Subcutaneous abdominal adipose tissue (tissue), 5 donors: ENCODE measurements around the gene AKR1D1.
"Not testable (repeated sequence)": the region's sequence is repeated elsewhere in the genome, so short reads cannot be mapped to it uniquely, and the experiment has no call there.

Experiments used
- H3K27ac ChIP-seq: one replicate; pipeline ENCODE4 v1.7.0; 2013; ENCODE audit warnings: low read depth, mild to moderate bottlenecking, inconsistent platforms, low read length, moderate library complexity
- H3K27me3 ChIP-seq, 5 donors: one replicate each; pipeline ENCODE4 v1.7.0; 2013; ENCODE audit warnings: low read length in 5 of 5, inconsistent platforms in 1 of 5; ENCODE audit not compliant: control insufficient read depth in 5 of 5, insufficient read depth in 4 of 5
- H3K36me3 ChIP-seq, 5 donors: one replicate each; pipeline ENCODE4 v1.7.0; 2013; ENCODE audit warnings: low read length in 5 of 5; ENCODE audit not compliant: control insufficient read depth in 5 of 5, insufficient read depth in 5 of 5
- H3K4me1 ChIP-seq, 5 donors: one replicate each; pipeline ENCODE4 v1.7.0; 2013; ENCODE audit warnings: low read length in 5 of 5, mild to moderate bottlenecking in 3 of 5, moderate library complexity in 1 of 5; ENCODE audit not compliant: control insufficient read depth in 5 of 5, insufficient read depth in 5 of 5
- H3K4me3 ChIP-seq, 5 donors: one replicate each; pipeline ENCODE4 v1.7.0; 2013; ENCODE audit warnings: low read length in 5 of 5, low read depth in 1 of 5
- H3K9ac ChIP-seq, 5 donors: one replicate each; pipeline ENCODE4 v1.7.0; 2013; ENCODE audit warnings: low read length in 5 of 5, mild to moderate bottlenecking in 4 of 5, moderate library complexity in 3 of 5
- H3K9me3 ChIP-seq, 5 donors: one replicate each; pipeline ENCODE4 v1.7.0; 2013; ENCODE audit warnings: low read length in 5 of 5; ENCODE audit not compliant: control insufficient read depth in 5 of 5
- donor health status: healthy.
- donor health status: healthy.
- donor health status: healthy.
- donor health status: healthy.
- donor health status: healthy.

AKR1D1 gene

GRCh38 chr7:138044897-138045296 lies 31.4 kb upstream of the AKR1D1 start:
- Histone ChIP-seq H3K9me3 (no peaks in the 10 kb centered on the region), H3K27ac (no peak overlapping the region), H3K4me1 (no peaks in the 10 kb centered on the region), H3K4me3 (no peak overlapping the region), H3K36me3 (no peaks in the 10 kb centered on the region), H3K27me3 (no peaks in the 10 kb centered on the region), H3K9ac (no peak overlapping the region)

GRCh38 chr7:138047907-138048306 lies 28.4 kb upstream of the AKR1D1 start:
- no peaks in the 10 kb centered on the region for H3K4me1 ChIP-seq
- no peaks in the 10 kb centered on the region for H3K36me3 ChIP-seq
- H3K27me3 ChIP-seq: no peaks in the 10 kb centered on the region
- H3K4me3 ChIP-seq: no peak overlapping the region
- H3K9me3 ChIP-seq: no peaks in the 10 kb centered on the region
- no peak overlapping the region for H3K9ac ChIP-seq
- H3K27ac ChIP-seq: no peak overlapping the region

- no peaks in the 10 kb centered on the region for H3K27me3 ChIP-seq
- H3K36me3 ChIP-seq: no peaks in the 10 kb centered on the region
- no peak overlapping the region for H3K4me3 ChIP-seq
- H3K9ac ChIP-seq: no peak overlapping the region
- no peaks in the 10 kb centered on the region for H3K4me1 ChIP-seq
- no peak overlapping the region for H3K27ac ChIP-seq
- no peaks in the 10 kb centered on the region for H3K9me3 ChIP-seq
Observed at GRCh38 chr7:138049505-138050116, 26.6 kb upstream of the AKR1D1 start.

- H3K4me3 ChIP-seq, H3K9me3 ChIP-seq, H3K9ac ChIP-seq, H3K4me1 ChIP-seq, H3K27me3 ChIP-seq, H3K27ac ChIP-seq, H3K36me3 ChIP-seq: not testable (repeated sequence)
Observed at GRCh38 chr7:138051712-138052247, 24.5 kb upstream of the AKR1D1 start.

GRCh38 chr7:138052696-138053095 lies 23.6 kb upstream of the AKR1D1 start:
- H3K4me3 ChIP-seq: no peak overlapping the region
- H3K9me3 ChIP-seq: no peaks in the 10 kb centered on the region
- no peak overlapping the region for H3K27ac ChIP-seq
- no peaks in the 10 kb centered on the region for H3K36me3 ChIP-seq
- H3K9ac ChIP-seq: no peak overlapping the region
- no peaks in the 10 kb centered on the region for H3K4me1 ChIP-seq
- H3K27me3 ChIP-seq: no peaks in the 10 kb centered on the region

GRCh38 chr7:138055698-138056097 lies 20.6 kb upstream of the AKR1D1 start:
- not testable (repeated sequence) for H3K4me1 ChIP-seq, H3K27ac ChIP-seq, H3K4me3 ChIP-seq

GRCh38 chr7:138063400-138063799 lies 12.9 kb upstream of the AKR1D1 start:
- Histone ChIP-seq H3K9ac (no peak overlapping the region), H3K27ac (no peak overlapping the region), H3K9me3 (no peaks in the 10 kb centered on the region), H3K4me3 (no peak overlapping the region), H3K4me1 (no peaks in the 10 kb centered on the region), H3K36me3 (no peaks in the 10 kb centered on the region), H3K27me3 (no peaks in the 10 kb centered on the region)

More at GRCh38 chr7:138055698-138056097, 20.6 kb upstream of the AKR1D1 start:
- not testable (repeated sequence) for H3K9ac ChIP-seq, H3K9me3 ChIP-seq, H3K27me3 ChIP-seq, H3K36me3 ChIP-seq

GRCh38 chr7:138064856-138065357 lies 11.4 kb upstream of the AKR1D1 start:
- Histone ChIP-seq H3K9me3 (no peaks in the 10 kb centered on the region), H3K27me3 (no peaks in the 10 kb centered on the region), H3K4me3 (no peak overlapping the region), H3K27ac (no peak overlapping the region), H3K4me1 (no peaks in the 10 kb centered on the region), H3K9ac (no peak overlapping the region), H3K36me3 (no peaks in the 10 kb centered on the region)

GRCh38 chr7:138065827-138066226 lies 10.4 kb upstream of the AKR1D1 start:
- H3K9ac ChIP-seq: no peak overlapping the region
- H3K27ac ChIP-seq: no peak overlapping the region
- H3K36me3 ChIP-seq: no peaks in the 10 kb centered on the region
- no peaks in the 10 kb centered on the region for H3K9me3 ChIP-seq
- H3K4me1 ChIP-seq: no peaks in the 10 kb centered on the region
- no peaks in the 10 kb centered on the region for H3K27me3 ChIP-seq
- no peak overlapping the region for H3K4me3 ChIP-seq

- H3K9ac ChIP-seq: no peak overlapping the region
Observed at GRCh38 chr7:138066954-138067394, 9.3 kb upstream of the AKR1D1 start.

More at GRCh38 chr7:138066954-138067394, 9.3 kb upstream of the AKR1D1 start:
- no peak overlapping the region for H3K27ac ChIP-seq
- H3K36me3 ChIP-seq: no peaks in the 10 kb centered on the region
- H3K27me3 ChIP-seq: no peaks in the 10 kb centered on the region
- no peak overlapping the region for H3K4me3 ChIP-seq
- H3K9me3 ChIP-seq: no peaks in the 10 kb centered on the region
- no peaks in the 10 kb centered on the region for H3K4me1 ChIP-seq
